DMS153 treated with DMSO at 0.1 percent for 48 hours (cell line): ENCODE results near the gene MYO3A.
"Not testable (repeated sequence)": the region's sequence is repeated elsewhere in the genome, so short reads cannot be mapped to it uniquely, and the experiment has no call there.

Experiments
- DNase-seq: peaks from one replicate; lab custom pipeline; 2025; ENCODE audit not compliant: unreplicated experiment; lab: John Stamatoyannopoulos, UW

MYO3A gene

GRCh38 chr10:25982107-25982506 is 48.1 kb downstream of the MYO3A start:
- no peak for DNase-seq

GRCh38 chr10:25988583-25988982 is 54.6 kb downstream of the MYO3A start:
- DNase-seq, result no peak

DNA sequence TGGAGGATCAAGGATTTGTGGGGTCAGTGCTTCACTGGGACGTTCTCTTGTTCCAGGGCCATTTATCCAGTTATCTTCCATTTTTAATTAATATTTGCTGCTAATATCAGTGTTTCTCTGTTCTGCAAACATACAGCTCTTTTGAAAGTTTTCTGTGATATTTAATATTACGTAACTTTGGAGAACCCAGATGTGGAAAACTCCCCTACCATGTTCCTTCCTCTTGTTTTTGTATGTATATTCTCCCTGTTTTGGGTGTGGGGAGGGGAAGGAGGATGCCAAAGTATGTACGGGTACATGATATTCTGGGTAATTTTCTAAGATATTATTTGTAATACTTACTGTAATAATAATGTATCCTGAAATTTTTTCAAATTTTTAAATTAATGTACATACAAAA is 55.9 kb downstream of the MYO3A start:
- no peak for DNase-seq

- DNase-seq, result no peak
These were observed 65.4 kb downstream of the MYO3A start for GRCh38 chr10:25999295-25999981.

DNA sequence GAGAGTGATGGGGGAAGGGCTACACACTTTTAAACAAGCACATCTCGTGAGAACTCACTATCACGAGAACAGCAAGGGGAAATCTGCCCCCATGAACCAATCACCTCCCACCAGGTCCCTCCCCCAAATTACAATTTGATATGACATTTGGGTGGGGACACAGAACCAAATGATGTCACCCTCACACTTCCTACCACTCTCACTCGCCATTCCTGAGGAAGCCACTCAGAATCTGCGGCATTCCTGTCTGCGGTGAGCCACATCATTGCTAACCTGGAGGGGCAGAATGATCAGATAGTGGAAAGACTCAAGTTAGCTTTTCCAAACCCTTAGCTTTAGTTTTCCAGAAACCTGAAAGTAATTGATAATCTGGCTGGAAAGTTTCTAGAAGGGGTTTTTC is 66.9 kb downstream of the MYO3A start:
- no peak for DNase-seq

- DNase-seq, result not testable (repeated sequence)
These were observed 68.4 kb downstream of the MYO3A start for GRCh38 chr10:26002466-26002865.

GRCh38 chr10:26015092-26015491 is 81.1 kb downstream of the MYO3A start:
- DNase-seq, result no peak

DNA sequence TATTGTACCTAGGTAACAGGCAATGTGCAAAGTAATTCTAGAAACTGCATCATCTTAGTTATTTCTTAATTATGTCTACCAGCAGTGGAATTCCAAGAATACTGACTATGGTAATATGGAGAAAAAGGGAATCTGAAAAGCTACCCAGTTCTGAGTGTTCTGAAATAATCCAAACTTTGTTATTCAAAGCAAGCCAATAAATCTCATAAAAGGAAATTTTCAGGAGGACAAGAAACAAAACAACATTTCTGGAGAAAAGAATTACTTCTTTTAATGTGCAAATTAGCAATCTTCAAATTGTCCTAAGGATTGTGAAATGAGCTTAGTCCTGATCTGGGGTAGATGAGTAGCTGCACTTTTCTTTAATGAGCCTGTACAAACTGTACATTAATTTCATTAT is 88.8 kb downstream of the MYO3A start:
- no peak for DNase-seq

DNA sequence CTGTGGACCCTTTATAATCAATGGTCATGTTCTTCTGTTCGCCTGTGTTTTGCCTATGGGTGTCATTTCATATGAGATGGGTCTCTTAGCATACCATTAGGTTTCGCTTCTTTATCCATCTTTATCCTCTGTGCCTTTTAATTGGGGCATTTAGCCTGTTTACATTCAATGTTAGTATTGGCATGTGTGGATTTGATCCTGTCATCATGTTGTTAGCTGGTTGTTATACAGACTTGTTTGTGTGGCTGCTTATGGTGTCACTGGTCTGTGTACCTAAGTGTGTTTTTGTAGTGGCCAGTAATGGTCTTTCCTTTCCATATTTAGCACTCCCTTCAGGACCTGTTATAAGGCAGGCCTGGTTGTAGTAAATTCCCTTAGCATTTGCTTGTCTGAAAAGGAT is 90.3 kb downstream of the MYO3A start:
- DNase-seq, result no peak

DNA sequence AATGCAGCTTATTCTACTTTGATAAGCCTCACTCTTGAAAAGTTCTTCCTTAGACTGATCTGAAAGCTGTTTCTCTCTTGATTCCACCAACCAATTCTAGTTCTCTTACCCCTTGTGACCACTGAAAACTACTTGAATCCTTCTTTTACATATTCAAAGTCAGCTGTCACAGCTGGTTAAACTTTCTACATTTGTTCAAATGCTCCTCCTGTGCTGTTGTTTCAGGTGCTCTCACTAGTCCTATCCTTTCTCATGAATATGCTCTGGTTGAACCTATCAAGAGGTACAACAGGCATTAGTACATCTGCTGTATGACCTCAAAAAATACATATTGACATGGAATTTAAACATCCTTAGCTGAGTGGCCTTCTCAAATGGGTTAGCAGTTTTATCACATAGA is 91.5 kb downstream of the MYO3A start:
- DNase-seq, result no peak

DNA sequence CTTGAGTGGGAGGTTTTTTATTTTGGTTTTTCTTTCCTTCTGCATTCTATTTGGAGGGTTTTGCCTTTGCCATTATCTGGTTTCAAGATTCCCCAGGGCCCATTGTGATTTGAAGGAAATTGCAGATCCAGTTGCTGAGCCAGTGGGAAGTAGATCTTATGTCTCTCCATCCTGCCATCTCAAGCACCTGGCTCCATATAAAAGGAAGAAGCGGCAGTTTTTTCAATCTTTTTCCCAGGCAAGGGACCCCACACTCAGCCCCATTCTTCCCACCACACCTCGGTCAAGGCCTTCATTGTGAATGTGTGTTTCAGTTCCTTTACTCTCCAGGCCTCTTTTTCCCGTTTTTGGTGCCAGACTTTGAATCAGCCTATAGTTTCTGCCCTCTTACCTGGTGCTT is 95.8 kb downstream of the MYO3A start:
- no peak for DNase-seq

DNA sequence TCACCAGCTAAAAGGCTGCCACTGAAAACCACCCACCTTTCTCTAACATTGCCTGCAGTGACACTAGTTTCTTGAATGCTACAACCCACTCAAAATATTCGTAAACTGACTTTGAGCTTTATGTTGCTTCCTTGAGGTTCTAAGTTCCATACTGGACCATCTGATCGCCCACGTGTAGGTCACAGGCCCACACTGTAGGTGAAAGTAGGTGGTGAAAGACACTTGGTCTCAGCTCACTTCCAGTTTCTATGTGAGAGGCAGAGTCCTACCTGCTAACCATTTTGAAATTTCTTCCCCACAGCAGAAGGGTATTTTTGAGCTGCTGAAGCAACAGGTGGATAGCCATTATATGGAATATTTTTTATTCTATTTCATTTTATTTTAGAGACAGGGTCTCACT is 97.3 kb downstream of the MYO3A start:
- DNase-seq, result no peak

DNA sequence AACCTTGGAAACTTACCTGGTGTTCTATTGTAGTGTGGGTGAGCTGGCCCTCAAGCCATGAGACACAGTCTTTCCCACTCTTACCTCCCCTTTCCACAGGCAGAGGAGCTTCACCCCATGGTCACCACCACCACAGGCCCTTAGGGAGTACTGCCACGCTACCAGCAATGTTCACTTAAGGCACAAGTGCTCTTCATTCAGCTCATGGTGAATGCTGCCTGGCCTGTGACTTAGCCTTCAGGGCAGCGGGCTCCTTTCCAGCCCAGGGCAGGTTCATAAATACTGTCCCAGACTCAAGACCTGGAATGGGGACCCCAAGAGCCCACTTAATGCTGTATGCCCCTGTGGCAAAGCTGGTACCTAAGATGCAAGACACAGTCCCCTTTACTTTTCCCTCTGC is 109.4 kb downstream of the MYO3A start:
- DNase-seq, result no peak

- no peak for DNase-seq
These were observed 110.2 kb downstream of the MYO3A start for GRCh38 chr10:26044141-26044749.

DNA sequence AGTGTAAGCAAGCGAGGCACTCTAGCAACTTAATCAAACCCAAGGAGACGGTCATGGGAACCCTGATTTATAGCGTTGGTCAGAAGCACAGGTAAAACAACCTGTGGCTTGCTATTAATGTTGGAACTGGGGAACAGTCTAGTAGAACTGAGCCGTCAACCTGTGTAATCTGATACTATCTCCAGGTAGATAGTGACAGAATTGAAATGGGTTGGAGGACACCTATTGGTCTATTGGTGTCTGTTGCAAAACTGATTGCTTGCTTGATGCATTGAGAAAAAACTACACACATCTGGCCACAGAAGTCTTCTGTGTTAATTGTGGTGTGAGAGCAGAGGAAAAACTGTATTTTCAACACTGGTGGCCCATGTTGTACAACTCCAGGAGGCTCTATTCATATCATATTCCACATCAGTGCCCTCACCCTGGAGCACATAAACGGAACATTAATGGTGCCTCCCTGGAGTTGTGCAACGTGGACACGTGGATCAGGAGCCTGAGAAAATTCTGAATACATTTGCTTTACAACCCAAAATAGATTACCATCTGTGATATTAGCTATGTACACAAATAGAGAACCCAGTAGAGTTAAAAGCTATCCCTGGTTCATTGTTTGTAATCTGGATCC is 112.2 kb downstream of the MYO3A start:
- DNase-seq, result no peak

DNA sequence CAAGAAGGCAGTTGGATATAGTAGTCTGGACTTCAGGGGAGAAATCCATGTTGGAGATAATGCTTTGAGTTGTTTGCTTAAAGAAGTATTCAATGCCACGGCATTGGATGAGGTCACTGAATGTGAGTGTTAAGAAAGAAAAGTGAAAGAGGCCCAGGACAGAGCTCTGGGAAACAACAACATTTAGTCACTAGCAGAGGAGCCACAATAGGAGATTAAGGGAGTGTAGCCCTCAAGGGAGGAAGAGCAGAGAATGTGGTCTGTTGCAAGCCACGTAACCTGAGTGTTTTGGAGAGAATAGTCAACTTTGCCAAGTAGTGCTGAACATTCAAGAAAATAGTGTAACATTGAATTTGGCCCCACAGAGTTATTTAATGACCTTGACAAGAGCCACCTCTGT is 114.7 kb downstream of the MYO3A start:
- no peak for DNase-seq

DNA sequence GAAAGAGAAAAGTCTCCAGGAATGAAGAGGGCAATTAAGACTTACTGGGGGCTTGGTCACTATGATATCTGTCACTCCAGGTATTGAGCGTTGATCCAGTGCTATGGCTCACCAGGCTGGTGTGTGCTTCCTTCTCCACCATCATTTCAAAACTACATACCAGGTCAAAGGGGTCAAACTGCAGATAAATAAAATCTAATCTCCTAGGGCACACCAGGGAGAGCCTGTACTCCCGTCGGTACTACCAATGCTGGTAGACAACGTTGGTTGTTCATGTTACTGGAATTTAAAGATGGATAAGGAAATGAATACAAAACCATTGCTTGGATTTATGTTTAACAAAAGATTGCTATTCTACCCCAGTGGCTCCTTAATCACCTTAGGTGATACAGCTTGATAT is 118.3 kb downstream of the MYO3A start:
- DNase-seq, result no peak

DNA sequence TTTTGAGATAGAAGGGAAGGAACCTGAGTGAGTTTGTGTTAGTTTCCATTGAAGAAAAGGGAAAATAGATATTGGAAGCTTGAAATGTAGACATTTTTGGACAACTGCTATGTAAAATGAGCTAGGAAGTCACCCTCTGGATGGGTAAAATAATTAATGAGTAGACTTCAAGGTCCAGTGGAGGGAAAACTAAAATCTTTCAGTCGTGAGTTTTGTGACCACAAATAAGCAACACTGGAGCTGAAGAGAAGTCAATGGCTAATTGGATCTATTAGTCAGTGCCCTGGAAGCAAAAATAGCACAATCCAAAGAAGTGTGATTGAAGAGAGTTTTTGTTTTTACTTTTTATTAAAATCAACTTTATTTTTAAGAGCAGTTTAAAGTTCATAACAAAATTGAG is 123.4 kb downstream of the MYO3A start:
- DNase-seq, result no peak

DNA sequence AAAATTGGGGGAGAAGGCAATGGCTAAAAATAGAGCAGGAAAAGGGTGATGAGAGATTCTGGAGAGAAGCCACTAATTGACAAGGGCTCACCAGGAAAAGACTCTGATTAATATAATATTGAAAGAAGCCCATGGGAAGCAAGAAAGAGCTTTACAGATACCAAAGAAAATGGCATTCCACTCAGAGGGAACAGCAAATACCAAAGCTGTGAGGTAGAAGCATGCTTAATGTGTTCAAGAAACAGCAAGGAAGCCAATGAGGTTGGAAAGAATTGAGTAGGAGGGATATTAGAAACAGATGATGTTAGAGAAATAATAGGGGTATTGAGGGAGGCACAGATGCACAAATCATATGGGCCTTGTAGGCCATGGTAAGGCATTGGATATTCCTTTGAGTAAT is 130.1 kb downstream of the MYO3A start:
- no peak for DNase-seq

- no peak for DNase-seq
These were observed 133.7 kb downstream of the MYO3A start for GRCh38 chr10:26067680-26068079.

- not testable (repeated sequence) for DNase-seq
These were observed 146.9 kb downstream of the MYO3A start for GRCh38 chr10:26080971-26081370.

DNA sequence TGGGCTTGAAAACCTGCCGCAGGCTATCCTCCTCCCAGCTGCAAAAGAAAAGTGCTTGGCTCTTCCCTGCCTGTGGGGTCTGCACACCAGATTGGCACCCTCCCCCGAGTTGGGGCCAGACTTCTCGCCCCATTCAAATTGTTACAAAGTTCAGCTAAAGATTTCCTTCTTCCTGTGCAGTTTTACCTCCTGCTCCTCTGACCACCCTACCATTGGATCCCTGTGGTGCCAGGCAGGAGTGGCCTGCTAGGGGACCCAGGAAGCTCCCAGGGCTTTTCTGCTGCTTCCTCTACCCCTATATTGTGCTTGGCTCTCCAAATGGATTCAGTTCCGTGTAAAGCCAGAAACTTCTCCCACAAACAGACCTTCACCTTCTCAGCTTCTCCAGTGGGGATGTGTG is 147.4 kb downstream of the MYO3A start:
- DNase-seq, result no peak

DNA sequence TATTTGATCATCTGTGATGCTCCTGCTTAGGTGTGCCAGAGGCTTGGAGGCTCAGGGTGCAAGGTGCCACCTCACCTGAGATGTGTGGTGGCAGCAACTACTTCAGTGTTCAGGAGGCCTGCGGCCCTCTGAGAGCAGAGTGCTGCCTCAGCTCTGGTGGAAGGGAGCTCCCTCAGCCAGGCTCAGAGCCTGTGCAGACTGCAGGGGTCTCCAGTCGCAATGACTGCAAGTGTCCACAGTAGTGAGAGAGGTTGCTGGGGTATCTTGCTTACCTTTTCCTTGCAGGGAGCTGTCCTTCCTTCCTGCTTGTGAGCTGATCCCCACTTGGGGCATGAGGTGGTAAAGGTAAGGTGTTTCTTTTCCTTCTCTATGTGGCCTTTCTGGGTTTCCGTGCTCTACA is 151.5 kb downstream of the MYO3A start:
- no peak for DNase-seq
